CD14-positive monocyte (primary cell): Measurements from ENCODE around the gene SYDE2. TPM values are rescaled to one million over a fixed set of nuclear protein-coding genes. Genes with fewer than 3 reads are reported as not detected.
"Not testable (repeated sequence)": the region's sequence is repeated elsewhere in the genome, so short reads cannot be mapped to it uniquely, and the experiment has no call there.

Source experiments
- DNase-seq, 3 donors: peaks; one replicate each; pipeline ENCODE4 v3.0.0-alpha.2; 2011 to 2022
- H2AFZ ChIP-seq: 2 replicates; pipeline ENCODE4 v1.6.0; 2012; ENCODE audit warnings: mild to moderate bottlenecking, low read depth, low read length, inconsistent platforms; ENCODE audit not compliant: insufficient read depth, poor library complexity, severe bottlenecking
- H3K27ac ChIP-seq, 2 donors: 1 replicate in 1 of 2; 2 replicates in 1 of 2; pipeline ENCODE4 v1.5.1; 2012 to 2013; ENCODE audit warnings: low read length in 2 of 2, control low read depth in 1 of 2, inconsistent platforms in 1 of 2, low read depth in 1 of 2, mild to moderate bottlenecking in 1 of 2
- H3K27me3 ChIP-seq, 2 donors: one replicate each; pipeline versions ENCODE4 v1.6.0 to v1.6.1; 2011 to 2013; ENCODE audit warnings: low read length in 2 of 2; ENCODE audit not compliant: control insufficient read depth in 2 of 2, insufficient read depth in 2 of 2
- H3K36me3 ChIP-seq, 2 donors: replicated peaks in 1 of 2; 1 replicate in 1 of 2; 2 replicates in 1 of 2; pipeline versions ENCODE4 v1.5.1 to v1.6.1; 2012 to 2013; ENCODE audit warnings: low read length in 2 of 2, control low read depth in 1 of 2, inconsistent platforms in 1 of 2, mild to moderate bottlenecking in 1 of 2; ENCODE audit not compliant: insufficient read depth in 2 of 2, control insufficient read depth in 1 of 2
- H3K4me1 ChIP-seq, 2 donors: 1 replicate in 1 of 2; 2 replicates in 1 of 2; pipeline versions ENCODE4 v1.5.1 to v1.6.1; 2012 to 2013; ENCODE audit warnings: low read length in 2 of 2, control low read depth in 1 of 2, inconsistent platforms in 1 of 2, mild to moderate bottlenecking in 1 of 2, moderate library complexity in 1 of 2; ENCODE audit not compliant: insufficient read depth in 2 of 2, control insufficient read depth in 1 of 2
- H3K4me2 ChIP-seq: replicated peaks from 2 replicates; pipeline ENCODE3; 2012; ENCODE audit warnings: low read length, moderate library complexity, mild to moderate bottlenecking; ENCODE audit not compliant: poor library complexity, severe bottlenecking; ENCODE audit errors: extremely low read depth
- H3K4me3 ChIP-seq, 3 experiments: fragments of 200-600 bp in 1 of 3; sonication (generic) in 1 of 3; replicated peaks in 1 of 3; 1 replicate in 2 of 3; 2 replicates in 1 of 3; pipeline ENCODE4 v1.5.1; 2011 to 2013; ENCODE audit warnings: low read length in 3 of 3, mild to moderate bottlenecking in 3 of 3, control low read depth in 2 of 3, low read depth in 2 of 3, inconsistent platforms in 1 of 3, moderate library complexity in 1 of 3
- H3K79me2 ChIP-seq: 2 replicates; pipeline ENCODE4 v1.6.0; 2012; ENCODE audit warnings: mild to moderate bottlenecking, control low read depth, inconsistent platforms, low read length, moderate library complexity; ENCODE audit not compliant: insufficient read depth
- H3K9ac ChIP-seq: 2 replicates; pipeline ENCODE4 v1.6.0; 2017; ENCODE audit warnings: low read length, mild to moderate bottlenecking; ENCODE audit not compliant: insufficient read depth, poor library complexity, severe bottlenecking
- H3K9me3 ChIP-seq, 2 donors: replicated peaks in 1 of 2; 1 replicate in 1 of 2; 2 replicates in 1 of 2; pipeline versions ENCODE4 v1.5.1 to v1.6.1; 2012 to 2013; ENCODE audit warnings: low read length in 2 of 2, control low read depth in 1 of 2; ENCODE audit not compliant: control insufficient read depth in 1 of 2, insufficient read depth in 1 of 2
- H4K20me1 ChIP-seq: 2 replicates; pipeline ENCODE4 v1.6.0; 2012; ENCODE audit warnings: mild to moderate bottlenecking, low read length, control low read depth, moderate library complexity; ENCODE audit not compliant: insufficient read depth
- H3K27ac Mint-ChIP-seq, 7 donors: one replicate each; pipeline ENCODE4 v1.8.0; 2020; ENCODE audit warnings: mild to moderate bottlenecking in 7 of 7, mixed read lengths in 7 of 7, moderate library complexity in 6 of 7, inconsistent platforms in 2 of 7
- H3K27me3 Mint-ChIP-seq, 3 donors: one replicate each; pipeline ENCODE4 v1.8.0; 2021 to 2022; ENCODE audit warnings: low read depth in 3 of 3, mild to moderate bottlenecking in 3 of 3, mixed read lengths in 3 of 3, moderate library complexity in 3 of 3, inconsistent platforms in 1 of 3
- H3K36me3 Mint-ChIP-seq, 2 donors: one replicate each; pipeline ENCODE4 v1.8.0; 2020; ENCODE audit warnings: mixed read lengths in 2 of 2, inconsistent platforms in 1 of 2, mild to moderate bottlenecking in 1 of 2
- H3K4me1 Mint-ChIP-seq: one replicate; pipeline ENCODE4 v1.8.0; 2020; ENCODE audit warnings: mild to moderate bottlenecking, mixed read lengths
- H3K4me3 Mint-ChIP-seq, 2 donors: one replicate each; pipeline ENCODE4 v1.8.0; 2020; ENCODE audit warnings: mild to moderate bottlenecking in 2 of 2, mixed read lengths in 2 of 2, moderate library complexity in 1 of 2
- H3K9me3 Mint-ChIP-seq, 7 donors: one replicate each; pipeline ENCODE4 v1.8.0; 2020 to 2022; ENCODE audit warnings: mixed read lengths in 7 of 7, mild to moderate bottlenecking in 6 of 7, moderate library complexity in 6 of 7, inconsistent platforms in 2 of 7
- WGBS: methylation state at CpG from one replicate; pipeline ENCODE4 v1.1.5; 2013; ENCODE audit warnings: missing lambda C conversion rate; ENCODE audit not compliant: insufficient coverage; 5-methylcytosine and 5-hydroxymethylcytosine counted together
- intact Hi-C, 2 donors: fragments of 100-400 bp; cut with micrococcal nuclease; formaldehyde crosslinking; loops; one replicate each; pipeline versions ENCODE4 v1.15.0 to v1.15.1; 2023
- polyA plus RNA-seq, 3 donors: library from polyadenylated mRNA; depleted of rRNA in 1 of 3; unstranded in 2 of 3; stranded (reverse) in 1 of 3; fragments of 300-500 nt in 2 of 3; fragments of >200 nt in 1 of 3; fragmentation: Illumina TruSeq in 2 of 3; gene quantifications; 1 replicate in 2 of 3; 2 replicates in 1 of 3; pipeline ENCODE4 v1.2.3, GENCODE V29; 2012 to 2021
- TF ChIP-seq, protein P1 (sequence below): fragments of 200-600 bp; IDR thresholded peaks from one replicate; pipeline ENCODE4 v1.8.0; 2022; ENCODE audit warnings: antibody characterized with exemption, mild to moderate bottlenecking

The SYDE2 gene
- polyA plus RNA-seq, 3 donors, result not detected

DNA sequence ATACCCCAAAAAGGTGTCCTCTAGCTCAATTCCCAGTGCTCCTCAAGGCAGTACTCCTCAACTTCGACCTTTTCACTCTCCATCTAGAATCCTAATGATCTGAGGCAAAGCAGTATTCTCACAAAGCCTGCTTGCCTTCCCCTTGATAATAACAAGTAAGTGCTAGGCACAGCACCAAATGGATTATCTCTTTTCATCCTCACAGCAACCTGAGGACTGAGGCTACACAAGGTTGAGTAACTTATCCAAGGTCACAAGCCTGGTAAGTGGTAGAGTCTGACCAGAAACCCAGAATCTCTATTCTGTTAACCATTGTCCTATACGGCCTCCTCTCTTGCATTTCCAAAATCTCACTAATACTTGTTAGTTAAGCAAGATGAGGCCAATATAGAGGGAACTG lies 5.1 kb downstream of the SYDE2 start:
- H3K27ac Mint-ChIP-seq, result no peak overlapping the region
- H3K4me3 Mint-ChIP-seq, result no peak overlapping the region

DNA sequence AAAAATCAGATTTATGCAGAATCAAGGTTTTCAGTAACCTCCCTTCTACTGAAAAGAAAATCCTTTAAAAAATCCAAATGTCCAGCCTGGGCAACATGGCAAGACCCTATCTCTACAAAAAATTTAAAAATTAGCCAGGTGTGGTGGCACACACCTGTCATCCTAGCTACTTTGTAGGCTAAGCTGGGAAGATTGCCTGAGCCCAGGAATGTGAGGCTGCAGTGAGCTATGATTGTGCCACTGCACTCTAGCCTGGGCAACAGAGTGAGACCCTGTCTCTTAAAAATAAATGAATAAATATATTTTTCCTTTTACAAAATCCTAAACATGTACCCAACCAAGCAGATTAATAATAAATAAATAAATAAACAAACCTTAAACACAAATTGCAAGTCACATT lies 8.7 kb downstream of the SYDE2 start:
- H4K20me1 ChIP-seq, H3K9me3 ChIP-seq, H3K27me3 ChIP-seq, H2AFZ ChIP-seq, H3K9me3 Mint-ChIP-seq, H3K27ac Mint-ChIP-seq, H3K27ac ChIP-seq, H3K9ac ChIP-seq, H3K27me3 Mint-ChIP-seq, intact Hi-C loops, H3K36me3 Mint-ChIP-seq, H3K4me1 Mint-ChIP-seq, DNase-seq, H3K79me2 ChIP-seq, H3K4me3 Mint-ChIP-seq, H3K36me3 ChIP-seq, H3K4me2 ChIP-seq, H3K4me1 ChIP-seq, H3K4me3 ChIP-seq: not testable (repeated sequence)

More for the DNA sequence above, 5.1 kb downstream of the SYDE2 start:
- no peaks in the 10 kb centered on the region for H3K79me2 ChIP-seq
- Mint-ChIP-seq H3K9me3 (peaks cover 0 to 2% (median 0%) of the 10 kb centered on the region in 7 donors), H3K27me3 (peaks cover 17 to 29% (median 26%) of the 10 kb centered on the region in 3 donors), H3K4me1 (peaks cover 7% of the 10 kb centered on the region), H3K36me3 (no peaks in the 10 kb centered on the region)
- no peak overlapping the region for H3K9ac ChIP-seq
- peaks cover 16 to 22% of the 10 kb centered on the region in 2 donors for H3K27me3 ChIP-seq
- H3K36me3 ChIP-seq, result no peaks in the 10 kb centered on the region
- no peak for DNase-seq
- intact Hi-C loops, result no loop called here
- peaks cover 7 to 10% of the 10 kb centered on the region in 2 donors for H3K4me1 ChIP-seq
- no peaks in the 10 kb centered on the region for H3K9me3 ChIP-seq
- H3K4me2 ChIP-seq, result no peak overlapping the region
- WGBS, result 90% methylated on average over 1 of the region's 2 CpGs
- no peak overlapping the region for H2AFZ ChIP-seq
- H3K27ac ChIP-seq, result no peak overlapping the region
- TF ChIP-seq, protein P1, sequence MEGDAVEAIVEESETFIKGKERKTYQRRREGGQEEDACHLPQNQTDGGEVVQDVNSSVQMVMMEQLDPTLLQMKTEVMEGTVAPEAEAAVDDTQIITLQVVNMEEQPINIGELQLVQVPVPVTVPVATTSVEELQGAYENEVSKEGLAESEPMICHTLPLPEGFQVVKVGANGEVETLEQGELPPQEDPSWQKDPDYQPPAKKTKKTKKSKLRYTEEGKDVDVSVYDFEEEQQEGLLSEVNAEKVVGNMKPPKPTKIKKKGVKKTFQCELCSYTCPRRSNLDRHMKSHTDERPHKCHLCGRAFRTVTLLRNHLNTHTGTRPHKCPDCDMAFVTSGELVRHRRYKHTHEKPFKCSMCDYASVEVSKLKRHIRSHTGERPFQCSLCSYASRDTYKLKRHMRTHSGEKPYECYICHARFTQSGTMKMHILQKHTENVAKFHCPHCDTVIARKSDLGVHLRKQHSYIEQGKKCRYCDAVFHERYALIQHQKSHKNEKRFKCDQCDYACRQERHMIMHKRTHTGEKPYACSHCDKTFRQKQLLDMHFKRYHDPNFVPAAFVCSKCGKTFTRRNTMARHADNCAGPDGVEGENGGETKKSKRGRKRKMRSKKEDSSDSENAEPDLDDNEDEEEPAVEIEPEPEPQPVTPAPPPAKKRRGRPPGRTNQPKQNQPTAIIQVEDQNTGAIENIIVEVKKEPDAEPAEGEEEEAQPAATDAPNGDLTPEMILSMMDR, result no peak
- no peak overlapping the region for H3K4me3 ChIP-seq
- no peaks in the 10 kb centered on the region for H4K20me1 ChIP-seq
